Head of caudate nucleus (tissue), 42 donors: ENCODE results near the gene ME3.
"Not testable (repeated sequence)": the region's sequence is repeated elsewhere in the genome, so short reads cannot be mapped to it uniquely, and the experiment has no call there.

Experiments used
- DNase-seq, 42 donors: peaks; one replicate each; pipeline versions ENCODE4 v3.0.0 to v3.0.0-alpha.2; 2020 to 2021; ENCODE audit warnings: mixed read lengths in 7 of 42
- intact Hi-C: fragments of 100-400 bp; cut with DNase I; formaldehyde crosslinking; loops from one replicate; pipeline ENCODE4 v1.15.0; 2022

Gene ME3

DNA sequence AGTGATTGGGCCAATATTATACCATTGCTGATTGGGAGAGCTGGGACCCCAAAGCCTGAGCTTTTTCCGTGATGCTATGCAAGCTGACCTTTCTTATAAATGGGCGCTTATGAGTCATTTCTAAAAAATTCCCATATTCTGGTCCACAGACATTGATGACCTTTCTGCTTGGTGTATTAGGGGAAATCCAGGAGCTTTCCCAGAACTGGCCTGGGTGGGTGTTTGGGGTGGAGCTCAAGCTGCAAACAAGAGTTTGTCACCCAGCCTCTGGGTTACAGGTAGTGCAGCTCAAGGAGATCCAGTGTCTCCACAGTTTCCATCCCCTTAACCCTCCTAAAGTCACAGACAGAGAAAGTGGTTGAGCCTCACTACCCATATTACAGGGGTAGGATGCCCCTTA, 230.0 kb downstream of the ME3 start:
- DNase-seq, result no peak
- intact Hi-C loops, result no loop called here

DNA sequence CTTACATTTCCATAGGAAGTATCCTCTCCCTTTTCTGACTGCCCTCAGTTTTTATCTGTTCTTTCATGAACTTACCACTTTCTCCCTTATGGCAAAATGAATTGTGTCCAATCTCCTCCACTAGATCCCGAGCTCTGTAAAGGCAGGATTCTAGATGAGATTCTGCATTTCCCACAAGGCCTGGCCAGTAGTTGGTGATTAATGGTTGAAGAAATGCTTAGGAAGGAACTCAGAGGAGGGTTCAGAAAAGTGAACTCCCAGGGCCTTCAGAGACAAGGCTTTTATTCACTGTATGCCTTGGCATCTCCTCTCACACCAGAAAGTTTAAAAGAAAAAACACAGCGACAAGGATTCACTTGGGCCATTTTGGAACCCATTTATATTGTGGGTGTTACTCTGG, 231.6 kb downstream of the ME3 start:
- intact Hi-C loops, result no loop called here
- no peak for DNase-seq

GRCh38 chr11:86440305-86440716, 232.1 kb downstream of the ME3 start:
- intact Hi-C loops, result no loop called here
- no peak for DNase-seq

- intact Hi-C loops, result no loop called here
- DNase-seq, result no peak
Measured at GRCh38 chr11:86438685-86439084, 233.7 kb downstream of the ME3 start.

DNA sequence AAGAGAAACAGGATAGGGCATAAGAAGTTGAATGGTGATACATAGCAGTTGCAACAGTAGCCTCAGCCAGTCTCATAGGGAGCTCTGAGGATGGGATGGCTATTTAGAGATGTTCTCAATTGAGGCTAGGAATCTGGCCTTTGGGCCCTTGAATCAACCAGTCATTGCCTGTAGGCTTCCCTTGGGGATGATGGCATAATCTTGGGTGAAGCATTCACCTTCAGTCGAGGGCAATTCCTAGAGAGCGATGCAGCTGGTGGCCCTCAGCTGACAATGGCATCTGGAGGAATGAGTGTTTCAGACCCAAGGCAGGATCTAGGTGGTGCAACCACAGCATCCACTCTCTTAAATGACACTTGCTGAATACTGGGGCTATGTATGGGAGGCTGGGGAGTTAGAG, 236.7 kb downstream of the ME3 start:
- DNase-seq, result no peak
- intact Hi-C loops, result no loop called here

DNA sequence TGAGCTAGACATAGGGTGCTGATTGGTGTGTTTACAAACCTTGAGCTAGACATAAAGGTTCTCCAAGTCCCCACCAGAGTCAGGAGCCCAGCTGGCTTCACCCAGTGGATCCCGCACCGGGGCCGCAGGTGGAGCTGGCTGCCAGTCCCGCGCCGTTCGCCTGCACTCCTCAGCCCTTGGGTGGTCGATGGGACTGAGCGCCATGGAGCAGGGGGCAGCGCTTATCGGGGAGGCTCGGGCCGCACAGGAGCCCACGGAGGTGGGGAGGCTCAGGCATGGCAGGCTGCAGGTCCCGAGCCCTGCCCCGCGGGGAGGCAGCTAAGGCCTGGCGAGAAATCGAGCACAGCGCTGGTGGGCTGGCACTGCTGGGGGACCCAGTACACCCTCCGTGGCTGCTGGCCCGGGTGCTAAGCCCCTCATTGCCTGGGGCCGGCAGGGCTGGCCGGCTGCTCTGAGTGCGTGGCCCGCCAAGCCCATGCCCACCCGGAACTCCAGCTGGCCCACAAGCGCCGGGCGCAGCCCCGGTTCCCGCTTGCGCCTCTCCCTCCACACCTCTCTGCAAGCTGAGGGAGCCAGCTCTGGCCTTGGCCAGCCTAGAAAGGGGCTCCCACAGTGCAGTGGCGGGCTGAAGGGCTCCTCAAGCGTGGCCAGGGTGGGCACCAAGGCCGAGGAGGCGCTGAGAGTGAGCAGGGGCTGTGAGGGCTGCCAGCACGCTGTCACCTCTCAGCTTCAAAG, 238.9 kb downstream of the ME3 start:
- intact Hi-C loops, DNase-seq: not testable (repeated sequence)

GRCh38 chr11:86431258-86431657, 241.2 kb downstream of the ME3 start:
- intact Hi-C loops, result no loop called here
- no peak for DNase-seq

DNA sequence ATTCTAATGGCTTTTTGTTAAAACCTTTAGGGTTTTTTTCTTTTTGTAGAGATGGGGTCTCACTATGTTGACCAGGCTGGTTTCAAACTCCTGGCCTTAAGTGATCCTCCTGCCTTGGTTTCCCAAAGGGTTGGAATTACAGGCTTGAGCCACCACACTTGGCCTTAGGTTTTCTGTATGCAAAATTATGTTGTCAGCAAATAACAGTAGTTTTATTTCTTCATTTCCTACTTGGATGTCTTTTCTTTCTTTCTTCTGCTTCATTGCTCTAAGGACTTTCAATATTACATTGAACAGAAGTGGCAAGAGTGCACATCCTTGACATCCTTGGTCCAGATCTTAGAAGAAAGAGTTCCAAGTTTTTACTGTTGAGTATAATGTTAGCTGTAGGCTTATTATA, 245.0 kb downstream of the ME3 start:
- DNase-seq, result no peak
- intact Hi-C loops, result no loop called here

GRCh38 chr11:86423488-86423887, 248.9 kb downstream of the ME3 start:
- intact Hi-C loops, result not testable (repeated sequence)

DNA sequence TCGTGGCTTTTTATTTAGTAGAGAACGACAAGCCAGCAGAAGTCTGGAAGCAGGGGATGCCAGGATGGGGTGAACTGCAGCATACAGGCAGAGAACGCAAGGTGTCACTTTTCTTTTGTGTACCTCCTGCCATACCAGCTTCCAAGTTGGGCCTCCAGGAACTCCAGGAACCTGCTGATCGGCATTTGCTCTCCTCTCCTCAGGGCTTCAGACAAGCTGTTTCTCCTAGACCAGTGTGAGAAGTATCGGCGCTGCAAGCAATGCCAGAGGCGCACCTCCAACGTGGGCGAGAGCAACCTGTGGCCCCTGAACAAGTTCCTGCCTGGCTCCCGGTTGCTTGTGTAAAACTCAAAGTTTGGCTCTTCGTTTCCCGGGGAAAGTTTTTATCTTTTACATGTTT, 250.0 kb downstream of the ME3 start:
- intact Hi-C loops, result no loop called here

More at GRCh38 chr11:86423488-86423887, 248.9 kb downstream of the ME3 start:
- DNase-seq, result not testable (repeated sequence)

DNA sequence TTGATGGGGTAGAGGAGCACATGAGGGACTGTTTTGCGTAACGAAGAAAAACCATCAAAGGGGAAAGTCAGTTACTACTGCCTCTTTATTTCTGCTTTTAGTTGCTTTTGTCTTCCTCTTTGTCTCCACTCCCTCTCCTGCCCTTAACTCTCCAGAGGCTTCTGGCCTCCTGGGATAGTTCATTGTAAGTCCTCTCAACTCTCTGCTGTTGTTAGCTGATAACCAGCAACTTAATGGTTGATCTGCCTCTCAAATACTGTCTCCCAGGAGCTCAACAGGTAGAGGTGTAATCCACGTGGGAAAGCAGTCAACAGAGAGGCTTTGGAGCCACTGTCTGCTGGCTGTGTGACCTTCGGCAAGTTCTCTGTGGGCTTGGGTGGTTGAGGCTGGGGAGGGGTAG, 250.5 kb downstream of the ME3 start:
- no peak for DNase-seq
- intact Hi-C loops, result no loop called here

More for the DNA sequence above, 250.0 kb downstream of the ME3 start:
- DNase-seq, result no peak

GRCh38 chr11:86418917-86419316, 253.5 kb downstream of the ME3 start:
- DNase-seq, result no peak
- intact Hi-C loops, result no loop called here

GRCh38 chr11:86418513-86418912, 253.9 kb downstream of the ME3 start:
- no peak for DNase-seq
- intact Hi-C loops, result no loop called here

DNA sequence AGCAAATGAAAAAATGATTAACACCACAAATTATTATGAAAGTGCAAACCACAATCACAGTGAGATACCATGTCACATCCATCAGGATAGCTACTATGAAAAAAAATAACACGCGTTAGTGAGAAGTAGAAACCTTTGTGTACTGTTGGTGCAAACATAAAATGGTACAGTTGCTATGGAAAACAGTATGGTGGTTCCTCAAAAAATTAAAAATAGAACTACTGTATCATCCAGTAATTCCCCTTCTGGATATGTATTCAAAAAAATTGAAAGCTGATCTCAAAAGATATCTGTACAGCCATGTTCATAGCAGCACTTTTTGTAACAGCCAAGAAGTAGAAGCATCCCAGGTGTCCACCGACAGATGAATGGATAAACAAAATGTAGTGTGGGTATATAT, 254.3 kb downstream of the ME3 start:
- intact Hi-C loops, result no loop called here
- DNase-seq, result no peak

DNA sequence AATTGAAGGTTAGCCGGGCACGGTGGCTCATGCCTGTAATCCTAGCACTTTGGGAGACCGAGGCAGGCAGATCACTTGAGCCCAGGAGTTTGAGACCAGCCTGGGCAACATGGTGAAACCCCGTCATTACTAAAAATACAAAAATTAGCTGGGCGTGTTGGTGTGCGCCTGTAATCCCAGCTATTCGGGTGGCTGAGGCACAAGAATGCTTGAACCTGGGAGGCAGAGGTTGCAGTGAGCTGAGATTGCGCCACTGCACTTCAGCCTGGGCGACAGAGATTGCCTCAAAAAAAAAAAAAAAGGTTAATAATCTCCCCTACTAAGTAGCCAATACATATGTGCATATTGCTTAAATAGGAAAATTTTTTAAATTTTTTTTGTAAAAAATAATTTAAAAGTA, 255.5 kb downstream of the ME3 start:
- intact Hi-C loops, DNase-seq: not testable (repeated sequence)

- intact Hi-C loops, result no loop called here
- no peak for DNase-seq
Measured at GRCh38 chr11:86416494-86416893, 255.9 kb downstream of the ME3 start.

GRCh38 chr11:86415026-86415425, 257.4 kb downstream of the ME3 start:
- intact Hi-C loops, result no loop called here
- no peak for DNase-seq

- intact Hi-C loops, result no loop called here
Measured at GRCh38 chr11:86414032-86414431, 258.4 kb downstream of the ME3 start.

DNA sequence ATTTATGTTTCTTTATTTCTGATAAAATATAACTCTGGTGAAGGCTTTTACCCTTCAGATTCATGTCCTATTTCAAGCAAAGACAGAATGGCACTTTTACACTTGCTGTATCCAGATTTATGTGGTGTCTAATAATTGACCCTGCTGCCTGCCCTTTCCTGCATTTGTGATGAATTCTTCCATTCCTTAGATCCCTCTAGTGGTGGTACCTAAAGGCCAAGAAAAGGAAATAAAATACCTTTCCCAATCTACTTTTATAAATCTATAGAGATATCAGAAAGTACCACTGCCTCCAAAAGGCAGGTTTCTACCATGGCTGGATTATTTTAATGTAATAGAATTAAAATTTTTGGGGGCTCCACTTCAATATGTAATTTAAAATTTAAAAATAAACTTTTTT, 263.6 kb downstream of the ME3 start:
- DNase-seq, result no peak
- intact Hi-C loops, result no loop called here

More at GRCh38 chr11:86414032-86414431, 258.4 kb downstream of the ME3 start:
- DNase-seq, result no peak

GRCh38 chr11:86403458-86403857, 269.0 kb downstream of the ME3 start:
- intact Hi-C loops, result no loop called here

DNA sequence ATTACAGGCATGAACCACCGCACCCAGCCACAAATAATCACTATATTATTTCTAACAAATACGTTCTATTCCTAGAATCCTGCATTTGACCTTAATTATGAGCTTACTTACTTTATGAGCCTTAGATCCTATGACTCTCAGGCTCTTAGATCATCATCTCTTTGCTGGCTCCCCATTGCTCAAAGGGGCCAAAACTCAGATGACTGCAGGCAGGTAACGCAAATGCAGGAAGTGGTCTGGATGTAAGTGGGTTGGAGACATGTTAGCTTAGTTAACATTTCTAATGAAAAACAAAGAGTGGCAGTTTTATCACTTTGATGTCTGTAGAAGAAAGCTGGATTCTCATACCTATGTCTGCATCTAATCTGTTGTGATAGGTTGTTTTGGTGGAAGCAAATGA, 274.3 kb downstream of the ME3 start:
- intact Hi-C loops, result no loop called here
- DNase-seq, result no peak

More at GRCh38 chr11:86403458-86403857, 269.0 kb downstream of the ME3 start:
- no peak for DNase-seq
